Measurements from ENCODE around the gene SURF6.
"Not testable (repeated sequence)": the region's sequence is repeated elsewhere in the genome, so short reads cannot be mapped to it uniquely, and the experiment has no call there.

Gene SURF6

GRCh38 chr9:133322701-133323100, 13.3 kb downstream of the SURF6 start:
- Histone ChIP-seq H3K9ac (no peak overlapping the region), H3K4me1 (ENCODE audit: low read depth, poor library complexity, severe bottlenecking) (no peaks in the 10 kb centered on the region), H3K27me3 (ENCODE audit: insufficient read depth, low read depth) (peaks cover 64% of the 10 kb centered on the region), H3K4me2 (no peak overlapping the region), H3K27ac (no peak overlapping the region), H2AFZ (ENCODE audit: low read depth) (no peak overlapping the region), H3K79me2 (ENCODE audit: insufficient read depth, low read depth) (no peaks in the 10 kb centered on the region), H3K4me3 (IDR thresholded peaks at IDR 0.05; ENCODE audit: insufficient read depth, low read depth, low read length) (no peak overlapping the region), H4K20me1 (ENCODE audit: insufficient read depth) (no peaks in the 10 kb centered on the region), H3K36me3 (ENCODE audit: insufficient read depth) (no peaks in the 10 kb centered on the region)
- no peak for TF ChIP-seq CTCF (conservative IDR thresholded peaks at IDR 0.05; ENCODE audit: low read depth, low read length)

- no peaks in the 10 kb centered on the region for H4K20me1 ChIP-seq (ENCODE audit: insufficient read depth)
- H3K4me2 ChIP-seq, result no peak overlapping the region
- peaks cover 62% of the 10 kb centered on the region for H3K27me3 ChIP-seq (ENCODE audit: insufficient read depth, low read depth)
- no peak overlapping the region for H2AFZ ChIP-seq (ENCODE audit: low read depth)
- H3K9ac ChIP-seq, result no peak overlapping the region
- H3K79me2 ChIP-seq (ENCODE audit: insufficient read depth, low read depth), result no peaks in the 10 kb centered on the region
- no peaks in the 10 kb centered on the region for H3K4me1 ChIP-seq (ENCODE audit: low read depth, poor library complexity, severe bottlenecking)
- no peak overlapping the region for H3K4me3 ChIP-seq (IDR thresholded peaks at IDR 0.05; ENCODE audit: insufficient read depth, low read depth, low read length)
- no peaks in the 10 kb centered on the region for H3K36me3 ChIP-seq (ENCODE audit: insufficient read depth)
- no peak for TF ChIP-seq CTCF (conservative IDR thresholded peaks at IDR 0.05; ENCODE audit: low read depth, low read length)
- H3K27ac ChIP-seq, result no peak overlapping the region
These were observed 14.5 kb downstream of the SURF6 start for GRCh38 chr9:133321411-133321935.

GRCh38 chr9:133320421-133320881, 15.5 kb downstream of the SURF6 start:
- peaks cover 61% of the 10 kb centered on the region for H3K27me3 ChIP-seq (ENCODE audit: insufficient read depth, low read depth)

GRCh38 chr9:133317551-133317950, 18.4 kb downstream of the SURF6 start:
- not testable (repeated sequence) for H3K4me2 ChIP-seq; H4K20me1 ChIP-seq (ENCODE audit: insufficient read depth); H3K27ac ChIP-seq; H3K4me1 ChIP-seq (ENCODE audit: low read depth, poor library complexity, severe bottlenecking); H2AFZ ChIP-seq (ENCODE audit: low read depth); H3K4me3 ChIP-seq (IDR thresholded peaks at IDR 0.05; ENCODE audit: insufficient read depth, low read depth, low read length); H3K9ac ChIP-seq; H3K79me2 ChIP-seq (ENCODE audit: insufficient read depth, low read depth); H3K36me3 ChIP-seq (ENCODE audit: insufficient read depth)
- peaks cover 33% of the 10 kb centered on the region for H3K27me3 ChIP-seq (ENCODE audit: insufficient read depth, low read depth)

More at GRCh38 chr9:133320421-133320881, 15.5 kb downstream of the SURF6 start:
- TF ChIP-seq CTCF (conservative IDR thresholded peaks at IDR 0.05; ENCODE audit: low read depth, low read length), result no peak
- H4K20me1 ChIP-seq (ENCODE audit: insufficient read depth), result no peaks in the 10 kb centered on the region
- H3K4me3 ChIP-seq (IDR thresholded peaks at IDR 0.05; ENCODE audit: insufficient read depth, low read depth, low read length), result no peak overlapping the region
- no peak overlapping the region for H3K4me2 ChIP-seq
- H3K79me2 ChIP-seq (ENCODE audit: insufficient read depth, low read depth), result no peaks in the 10 kb centered on the region
- H3K27ac ChIP-seq, result no peak overlapping the region
- H3K4me1 ChIP-seq (ENCODE audit: low read depth, poor library complexity, severe bottlenecking), result no peaks in the 10 kb centered on the region
- no peaks in the 10 kb centered on the region for H3K36me3 ChIP-seq (ENCODE audit: insufficient read depth)
- no peak overlapping the region for H3K9ac ChIP-seq
- no peak overlapping the region for H2AFZ ChIP-seq (ENCODE audit: low read depth)

GRCh38 chr9:133315997-133316396, 20.0 kb downstream of the SURF6 start:
- H4K20me1 ChIP-seq (ENCODE audit: insufficient read depth), result no peaks in the 10 kb centered on the region
- H3K36me3 ChIP-seq (ENCODE audit: insufficient read depth), result no peaks in the 10 kb centered on the region

More at GRCh38 chr9:133315997-133316396, 20.0 kb downstream of the SURF6 start:
- H3K4me2 ChIP-seq, result no peak overlapping the region
- TF ChIP-seq CTCF (conservative IDR thresholded peaks at IDR 0.05; ENCODE audit: low read depth, low read length), result no peak
- H3K79me2 ChIP-seq (ENCODE audit: insufficient read depth, low read depth), result no peaks in the 10 kb centered on the region
- no peak overlapping the region for H3K9ac ChIP-seq
- no peak overlapping the region for H3K27ac ChIP-seq
- no peak overlapping the region for H2AFZ ChIP-seq (ENCODE audit: low read depth)
- H3K4me1 ChIP-seq (ENCODE audit: low read depth, poor library complexity, severe bottlenecking), result no peaks in the 10 kb centered on the region
- H3K27me3 ChIP-seq (ENCODE audit: insufficient read depth, low read depth), result peaks cover 23% of the 10 kb centered on the region
- no peak overlapping the region for H3K4me3 ChIP-seq (IDR thresholded peaks at IDR 0.05; ENCODE audit: insufficient read depth, low read depth, low read length)

All from KMS-11 (cell line).